ENCODE results near the gene CA5A. TPM values are rescaled to one million over a fixed set of nuclear protein-coding genes. Genes with fewer than 3 reads are reported as not detected.

Gene CA5A
- total and polyA plus RNA-seq, 2 of the 13 experiments (the other 11 are each of a cell fraction or from before 2014, with no cell fraction given): 66.8 to 106 TPM

DNA sequence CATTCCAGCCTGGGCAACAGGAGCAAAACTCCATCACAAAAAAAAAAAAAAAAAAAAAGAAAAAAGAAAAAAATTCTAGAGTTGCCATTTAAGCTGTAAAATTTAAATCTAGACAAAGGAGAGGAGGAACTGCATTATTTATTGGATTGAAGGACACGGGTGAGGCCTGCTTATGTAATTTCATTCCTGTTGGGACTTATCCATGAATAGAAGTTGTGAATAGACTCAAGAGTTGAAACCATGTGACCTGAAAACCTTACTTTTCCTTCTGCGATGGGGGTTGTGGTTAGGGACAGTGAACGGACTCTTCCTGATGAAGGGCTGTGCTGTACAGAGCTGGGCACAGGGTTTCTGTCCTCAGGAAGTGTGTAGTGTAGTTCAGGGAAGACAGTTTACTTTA, 37.4 kb upstream of the CA5A start:
- H3K9me3 ChIP-seq (ENCODE audit: low read length): peaks cover 24% of the 10 kb centered on the region
- H3K27me3 ChIP-seq (ENCODE audit: control insufficient read depth in 1 of 2, insufficient read depth in 2 of 2, low read length in 2 of 2): no peaks in the 10 kb centered on the region
- H2AFZ ChIP-seq (ENCODE audit: low read length): no peak overlapping the region
- 99% methylated on average over 3 of the region's 3 CpGs for WGBS (ENCODE audit: low lambda C conversion rate)
- H3K4me2 ChIP-seq (ENCODE audit: low read depth, low read length): no peak overlapping the region
- H3K9ac ChIP-seq (ENCODE audit: insufficient read depth, low read depth, low read length): no peak overlapping the region
- peaks cover 40% of the 10 kb centered on the region for H3K79me2 ChIP-seq (ENCODE audit: insufficient read depth, low read length)
- BruUV-seq (replicated peaks): no TSS peak
- H3K36me3 ChIP-seq (replicated peaks in 1 of 2; ENCODE audit: control insufficient read depth in 1 of 2, insufficient read depth in 2 of 2, low read length in 2 of 2): peaks cover 1 to 11% of the 10 kb centered on the region in 2 experiments; a peak in 1 of 5 replicates
- DNase-seq (ENCODE audit: low spot score) (no peak), FAIRE-seq (no peak), ATAC-seq (no peak)
- intact Hi-C loops (cut with micrococcal nuclease; ENCODE audit: unreplicated experiment): no loop called here
- in situ Hi-C loops (cut with HindIII; ENCODE audit: extremely low pct_ligation_motif_present, low pct_unique_long_range_greater_than_20kb): no loop called here
- 0 out of 2 replicates have a peak, but pooled peaks cover under 1% of the 10 kb centered on the region for H3K4me1 ChIP-seq (ENCODE audit: insufficient read depth, low read length)
- ChIA-PET POLR2A (no interaction called here), CTCF (ENCODE audit: low intra/inter-chr PET ratio, low total read pairs) (no interaction called here)
- no peak overlapping the region for H3K4me3 ChIP-seq (replicated peaks in 1 of 3; ENCODE audit: insufficient read depth in 1 of 3, low read depth in 2 of 3, low read length in 3 of 3)
- H3K27ac ChIP-seq (ENCODE audit: extremely low read length, insufficient read depth, low read length): no peak overlapping the region
- H4K20me1 ChIP-seq (ENCODE audit: insufficient read depth, low read length): no peaks in the 10 kb centered on the region
- TF ChIP-seq FOXA1 (IDR thresholded peaks at IDR 0.05): no peak
- no peak for TF ChIP-seq FOXA1 (CRISPR knock-in tag; IDR thresholded peaks at IDR 0.05)
- TF ChIP-seq, protein P1, sequence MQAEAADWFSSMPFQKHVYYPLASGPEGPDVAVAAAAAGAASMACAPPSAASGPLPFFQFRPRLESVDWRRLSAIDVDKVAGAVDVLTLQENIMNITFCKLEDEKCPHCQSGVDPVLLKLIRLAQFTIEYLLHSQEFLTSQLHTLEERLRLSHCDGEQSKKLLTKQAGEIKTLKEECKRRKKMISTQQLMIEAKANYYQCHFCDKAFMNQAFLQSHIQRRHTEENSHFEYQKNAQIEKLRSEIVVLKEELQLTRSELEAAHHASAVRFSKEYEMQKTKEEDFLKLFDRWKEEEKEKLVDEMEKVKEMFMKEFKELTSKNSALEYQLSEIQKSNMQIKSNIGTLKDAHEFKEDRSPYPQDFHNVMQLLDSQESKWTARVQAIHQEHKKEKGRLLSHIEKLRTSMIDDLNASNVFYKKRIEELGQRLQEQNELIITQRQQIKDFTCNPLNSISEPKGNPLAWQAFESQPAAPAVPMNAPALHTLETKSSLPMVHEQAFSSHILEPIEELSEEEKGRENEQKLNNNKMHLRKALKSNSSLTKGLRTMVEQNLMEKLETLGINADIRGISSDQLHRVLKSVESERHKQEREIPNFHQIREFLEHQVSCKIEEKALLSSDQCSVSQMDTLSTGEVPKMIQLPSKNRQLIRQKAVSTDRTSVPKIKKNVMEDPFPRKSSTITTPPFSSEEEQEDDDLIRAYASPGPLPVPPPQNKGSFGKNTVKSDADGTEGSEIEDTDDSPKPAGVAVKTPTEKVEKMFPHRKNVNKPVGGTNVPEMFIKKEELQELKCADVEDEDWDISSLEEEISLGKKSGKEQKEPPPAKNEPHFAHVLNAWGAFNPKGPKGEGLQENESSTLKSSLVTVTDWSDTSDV (CRISPR knock-in tag; IDR thresholded peaks at IDR 0.05): no peak
- TF ChIP-seq, protein P2, sequence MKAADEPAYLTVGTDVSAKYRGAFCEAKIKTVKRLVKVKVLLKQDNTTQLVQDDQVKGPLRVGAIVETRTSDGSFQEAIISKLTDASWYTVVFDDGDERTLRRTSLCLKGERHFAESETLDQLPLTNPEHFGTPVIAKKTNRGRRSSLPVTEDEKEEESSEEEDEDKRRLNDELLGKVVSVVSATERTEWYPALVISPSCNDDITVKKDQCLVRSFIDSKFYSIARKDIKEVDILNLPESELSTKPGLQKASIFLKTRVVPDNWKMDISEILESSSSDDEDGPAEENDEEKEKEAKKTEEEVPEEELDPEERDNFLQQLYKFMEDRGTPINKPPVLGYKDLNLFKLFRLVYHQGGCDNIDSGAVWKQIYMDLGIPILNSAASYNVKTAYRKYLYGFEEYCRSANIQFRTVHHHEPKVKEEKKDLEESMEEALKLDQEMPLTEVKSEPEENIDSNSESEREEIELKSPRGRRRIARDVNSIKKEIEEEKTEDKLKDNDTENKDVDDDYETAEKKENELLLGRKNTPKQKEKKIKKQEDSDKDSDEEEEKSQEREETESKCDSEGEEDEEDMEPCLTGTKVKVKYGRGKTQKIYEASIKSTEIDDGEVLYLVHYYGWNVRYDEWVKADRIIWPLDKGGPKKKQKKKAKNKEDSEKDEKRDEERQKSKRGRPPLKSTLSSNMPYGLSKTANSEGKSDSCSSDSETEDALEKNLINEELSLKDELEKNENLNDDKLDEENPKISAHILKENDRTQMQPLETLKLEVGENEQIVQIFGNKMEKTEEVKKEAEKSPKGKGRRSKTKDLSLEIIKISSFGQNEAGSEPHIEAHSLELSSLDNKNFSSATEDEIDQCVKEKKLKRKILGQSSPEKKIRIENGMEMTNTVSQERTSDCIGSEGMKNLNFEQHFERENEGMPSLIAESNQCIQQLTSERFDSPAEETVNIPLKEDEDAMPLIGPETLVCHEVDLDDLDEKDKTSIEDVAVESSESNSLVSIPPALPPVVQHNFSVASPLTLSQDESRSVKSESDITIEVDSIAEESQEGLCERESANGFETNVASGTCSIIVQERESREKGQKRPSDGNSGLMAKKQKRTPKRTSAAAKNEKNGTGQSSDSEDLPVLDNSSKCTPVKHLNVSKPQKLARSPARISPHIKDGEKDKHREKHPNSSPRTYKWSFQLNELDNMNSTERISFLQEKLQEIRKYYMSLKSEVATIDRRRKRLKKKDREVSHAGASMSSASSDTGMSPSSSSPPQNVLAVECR (CRISPR knock-in tag; IDR thresholded peaks at IDR 0.05; ENCODE audit: borderline replicate concordance): no peak
- TF ChIP-seq, protein P3, sequence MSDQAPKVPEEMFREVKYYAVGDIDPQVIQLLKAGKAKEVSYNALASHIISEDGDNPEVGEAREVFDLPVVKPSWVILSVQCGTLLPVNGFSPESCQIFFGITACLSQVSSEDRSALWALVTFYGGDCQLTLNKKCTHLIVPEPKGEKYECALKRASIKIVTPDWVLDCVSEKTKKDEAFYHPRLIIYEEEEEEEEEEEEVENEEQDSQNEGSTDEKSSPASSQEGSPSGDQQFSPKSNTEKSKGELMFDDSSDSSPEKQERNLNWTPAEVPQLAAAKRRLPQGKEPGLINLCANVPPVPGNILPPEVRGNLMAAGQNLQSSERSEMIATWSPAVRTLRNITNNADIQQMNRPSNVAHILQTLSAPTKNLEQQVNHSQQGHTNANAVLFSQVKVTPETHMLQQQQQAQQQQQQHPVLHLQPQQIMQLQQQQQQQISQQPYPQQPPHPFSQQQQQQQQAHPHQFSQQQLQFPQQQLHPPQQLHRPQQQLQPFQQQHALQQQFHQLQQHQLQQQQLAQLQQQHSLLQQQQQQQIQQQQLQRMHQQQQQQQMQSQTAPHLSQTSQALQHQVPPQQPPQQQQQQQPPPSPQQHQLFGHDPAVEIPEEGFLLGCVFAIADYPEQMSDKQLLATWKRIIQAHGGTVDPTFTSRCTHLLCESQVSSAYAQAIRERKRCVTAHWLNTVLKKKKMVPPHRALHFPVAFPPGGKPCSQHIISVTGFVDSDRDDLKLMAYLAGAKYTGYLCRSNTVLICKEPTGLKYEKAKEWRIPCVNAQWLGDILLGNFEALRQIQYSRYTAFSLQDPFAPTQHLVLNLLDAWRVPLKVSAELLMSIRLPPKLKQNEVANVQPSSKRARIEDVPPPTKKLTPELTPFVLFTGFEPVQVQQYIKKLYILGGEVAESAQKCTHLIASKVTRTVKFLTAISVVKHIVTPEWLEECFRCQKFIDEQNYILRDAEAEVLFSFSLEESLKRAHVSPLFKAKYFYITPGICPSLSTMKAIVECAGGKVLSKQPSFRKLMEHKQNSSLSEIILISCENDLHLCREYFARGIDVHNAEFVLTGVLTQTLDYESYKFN (CRISPR knock-in tag; conservative IDR thresholded peaks at IDR 0.05): no peak
- no peak for TF ChIP-seq ZNF484 (CRISPR knock-in tag; IDR thresholded peaks at IDR 0.05; ENCODE audit: borderline replicate concordance, low read depth)
- TF ChIP-seq FOXJ3 (CRISPR knock-in tag; IDR thresholded peaks at IDR 0.05; ENCODE audit: borderline replicate concordance): no peak
- TF ChIP-seq, protein P4, sequence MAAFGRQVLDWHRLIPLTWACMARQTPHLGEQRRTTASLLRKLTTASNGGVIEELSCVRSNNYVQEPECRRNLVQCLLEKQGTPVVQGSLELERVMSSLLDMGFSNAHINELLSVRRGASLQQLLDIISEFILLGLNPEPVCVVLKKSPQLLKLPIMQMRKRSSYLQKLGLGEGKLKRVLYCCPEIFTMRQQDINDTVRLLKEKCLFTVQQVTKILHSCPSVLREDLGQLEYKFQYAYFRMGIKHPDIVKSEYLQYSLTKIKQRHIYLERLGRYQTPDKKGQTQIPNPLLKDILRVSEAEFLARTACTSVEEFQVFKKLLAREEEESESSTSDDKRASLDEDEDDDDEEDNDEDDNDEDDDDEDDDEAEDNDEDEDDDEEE (CRISPR knock-in tag; IDR thresholded peaks at IDR 0.05): no peak
- no peak for TF ChIP-seq KDM5B (CRISPR knock-in tag; IDR thresholded peaks at IDR 0.05; ENCODE audit: borderline replicate concordance)
- no peak for TF ChIP-seq ZNF652 (CRISPR knock-in tag; IDR thresholded peaks at IDR 0.05; ENCODE audit: borderline replicate concordance, low read depth)
- TF ChIP-seq, protein P5, sequence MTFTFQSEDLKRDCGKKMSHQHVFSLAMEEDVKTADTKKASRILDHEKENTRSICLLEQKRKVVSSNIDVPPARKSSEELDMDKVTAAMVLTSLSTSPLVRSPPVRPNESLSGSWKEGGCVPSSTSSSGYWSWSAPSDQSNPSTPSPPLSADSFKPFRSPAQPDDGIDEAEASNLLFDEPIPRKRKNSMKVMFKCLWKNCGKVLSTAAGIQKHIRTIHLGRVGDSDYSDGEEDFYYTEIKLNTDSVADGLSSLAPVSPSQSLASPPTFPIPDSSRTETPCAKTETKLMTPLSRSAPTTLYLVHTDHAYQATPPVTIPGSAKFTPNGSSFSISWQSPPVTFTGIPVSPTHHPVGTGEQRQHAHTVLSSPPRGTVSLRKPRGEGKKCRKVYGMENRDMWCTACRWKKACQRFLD (CRISPR knock-in tag; IDR thresholded peaks at IDR 0.05; ENCODE audit: borderline replicate concordance): no peak
